Upper lobe of left lung (tissue), 6 donors: ENCODE data around the gene ST13. TPM values are rescaled to one million over a fixed set of nuclear protein-coding genes. Genes with fewer than 3 reads are reported as not detected.

Experiments used
- ATAC-seq, 2 donors: fragments of 200-7000 bp; cut with Tn5 transposase; one replicate each; pipeline ENCODE4 v1.9.1; 2022; ENCODE audit warnings: mild to moderate bottlenecking in 2 of 2, moderate library complexity in 2 of 2; ENCODE audit not compliant: low FRiP score in 2 of 2
- DNase-seq, 2 donors: peaks; one replicate each; pipeline ENCODE4 v3.0.0-alpha.2; 2019 to 2020
- H3K27ac ChIP-seq, 4 donors: fragments of 200-600 bp; sonication (generic); one replicate each; pipeline ENCODE4 v1.5.1; 2016 to 2019
- H3K27me3 ChIP-seq, 4 donors: fragments of 200-600 bp; sonication (generic); one replicate each; pipeline ENCODE4 v1.5.1; 2017 to 2019
- H3K36me3 ChIP-seq, 4 donors: fragments of 200-600 bp; sonication (generic); one replicate each; pipeline ENCODE4 v1.5.1; 2016 to 2019
- H3K4me1 ChIP-seq, 4 donors: fragments of 200-600 bp; sonication (generic); one replicate each; pipeline ENCODE4 v1.5.1; 2018 to 2019
- H3K4me3 ChIP-seq, 4 donors: fragments of 200-600 bp; sonication (generic); one replicate each; pipeline ENCODE4 v1.5.1; 2017 to 2019; ENCODE audit warnings: mild to moderate bottlenecking in 2 of 4, moderate library complexity in 1 of 4
- H3K9me3 ChIP-seq, 4 donors: fragments of 200-600 bp; sonication (generic); one replicate each; pipeline ENCODE4 v1.5.1; 2018 to 2019
- EP300 ChIP-seq, 4 donors: sonication (generic); formaldehyde crosslinking; IDR thresholded peaks; one replicate each; pipeline ENCODE4 v1.5.1; 2017; ENCODE audit warnings: antibody characterized with exemption in 4 of 4, control low read depth in 2 of 4
- POLR2A ChIP-seq, 4 donors: fragments of 450-650 bp; IDR thresholded peaks; one replicate each; pipeline ENCODE4 v1.5.1; 2016 to 2017; ENCODE audit warnings: antibody characterized with exemption in 4 of 4, mild to moderate bottlenecking in 2 of 4
- POLR2AphosphoS5 ChIP-seq, 2 donors: sonication (generic); formaldehyde crosslinking; IDR thresholded peaks; one replicate each; pipeline ENCODE4 v1.5.1; 2017; ENCODE audit warnings: antibody characterized with exemption in 2 of 2
- WGBS, 2 donors: methylation state at CpG; one replicate each; pipeline ENCODE4 v1.1.5; 2017 to 2018; 5-methylcytosine and 5-hydroxymethylcytosine counted together
- total RNA-seq, 6 donors: library from RNA; depleted of rRNA in 4 of 6; stranded (reverse); fragments of >200 nt in 4 of 6; gene quantifications; one replicate each; pipeline versions ENCODE4 v1.1.0 to v1.2.1, GENCODE V29; 2016 to 2021
- TF ChIP-seq, protein P1 (sequence below), 6 experiments: fragments of 450-650 bp in 4 of 6; fragments of 200-600 bp in 2 of 6; sonication (generic) in 2 of 6; IDR thresholded peaks; one replicate each; pipeline ENCODE4 v1.5.1; 2016 to 2019; ENCODE audit warnings: antibody characterized with exemption in 6 of 6
- donor health status: DM: no; HTN: no; CAD: no; lungs with moderate emphysema.
- donor health status: DM: no; HTN: yes; CAD: no; lungs with severe emphysema.

Gene ST13
- total RNA-seq, 6 donors from 2014 or later, result 85.2 to 188 (median 119) TPM

DNA sequence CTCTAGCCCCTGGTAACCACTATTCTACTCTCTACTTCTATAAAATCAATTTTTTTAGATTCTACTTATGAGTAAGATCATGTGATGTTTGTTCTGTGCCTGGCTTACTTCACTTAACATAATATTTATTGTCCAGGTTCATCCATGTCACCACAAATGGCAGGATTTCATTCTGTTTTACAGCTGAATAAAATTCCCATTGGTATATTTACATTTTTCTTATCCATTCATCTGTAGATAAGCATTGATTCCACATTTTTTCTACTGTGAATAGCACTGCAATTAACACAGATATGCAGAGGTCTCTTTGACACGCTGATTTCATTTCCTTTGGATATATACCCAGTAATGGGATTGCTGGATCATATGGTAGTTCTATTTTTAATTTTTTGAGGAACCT, 53.1 kb downstream of the ST13 start:
- TF ChIP-seq POLR2A (IDR thresholded peaks at IDR 0.05) (no peak), POLR2AphosphoS5 (IDR thresholded peaks at IDR 0.05) (no peak), EP300 (IDR thresholded peaks at IDR 0.05) (no peak)
- TF ChIP-seq, protein P1, sequence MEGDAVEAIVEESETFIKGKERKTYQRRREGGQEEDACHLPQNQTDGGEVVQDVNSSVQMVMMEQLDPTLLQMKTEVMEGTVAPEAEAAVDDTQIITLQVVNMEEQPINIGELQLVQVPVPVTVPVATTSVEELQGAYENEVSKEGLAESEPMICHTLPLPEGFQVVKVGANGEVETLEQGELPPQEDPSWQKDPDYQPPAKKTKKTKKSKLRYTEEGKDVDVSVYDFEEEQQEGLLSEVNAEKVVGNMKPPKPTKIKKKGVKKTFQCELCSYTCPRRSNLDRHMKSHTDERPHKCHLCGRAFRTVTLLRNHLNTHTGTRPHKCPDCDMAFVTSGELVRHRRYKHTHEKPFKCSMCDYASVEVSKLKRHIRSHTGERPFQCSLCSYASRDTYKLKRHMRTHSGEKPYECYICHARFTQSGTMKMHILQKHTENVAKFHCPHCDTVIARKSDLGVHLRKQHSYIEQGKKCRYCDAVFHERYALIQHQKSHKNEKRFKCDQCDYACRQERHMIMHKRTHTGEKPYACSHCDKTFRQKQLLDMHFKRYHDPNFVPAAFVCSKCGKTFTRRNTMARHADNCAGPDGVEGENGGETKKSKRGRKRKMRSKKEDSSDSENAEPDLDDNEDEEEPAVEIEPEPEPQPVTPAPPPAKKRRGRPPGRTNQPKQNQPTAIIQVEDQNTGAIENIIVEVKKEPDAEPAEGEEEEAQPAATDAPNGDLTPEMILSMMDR (IDR thresholded peaks at IDR 0.05), result no peak
- Histone ChIP-seq H3K27ac (no peak overlapping the region), H3K4me3 (no peak overlapping the region), H3K27me3 (no peaks in the 10 kb centered on the region), H3K4me1 (peaks cover 0 to 3% (median 0%) of the 10 kb centered on the region in 4 donors), H3K36me3 (peaks cover 0 to 4% (median 0%) of the 10 kb centered on the region in 4 donors), H3K9me3 (no peaks in the 10 kb centered on the region)
- DNase-seq (no peak), ATAC-seq (no peak)
- WGBS, 2 donors, result 34 to 76% methylated on average over 1 of the region's 1 CpG

DNA sequence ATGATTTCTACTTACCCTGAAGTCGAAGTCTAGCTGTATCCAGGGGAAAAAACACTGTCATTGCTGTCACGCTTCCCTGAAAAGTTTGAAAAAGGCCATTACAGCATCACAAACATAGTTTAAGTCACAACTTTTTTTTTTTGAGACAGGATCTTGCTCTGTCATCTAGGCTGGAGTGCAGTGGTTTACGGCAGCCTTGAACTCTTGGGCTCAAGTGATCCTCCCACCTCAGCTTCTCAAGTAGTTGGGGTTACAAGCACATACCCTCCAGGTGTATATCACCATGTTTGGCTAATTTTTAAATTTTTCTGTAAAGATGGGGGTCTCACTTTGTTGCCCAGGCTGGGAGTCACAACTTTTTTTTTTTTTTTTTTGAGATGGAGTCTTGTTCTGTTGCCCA, 57.4 kb downstream of the ST13 start:
- TF ChIP-seq, protein P1 (IDR thresholded peaks at IDR 0.05), result no peak
- TF ChIP-seq POLR2AphosphoS5 (IDR thresholded peaks at IDR 0.05) (no peak), EP300 (IDR thresholded peaks at IDR 0.05) (no peak), POLR2A (IDR thresholded peaks at IDR 0.05) (no peak)
- ATAC-seq (no peak), DNase-seq (no peak)
- H3K36me3 ChIP-seq, result no peaks in the 10 kb centered on the region
- no peak overlapping the region for H3K4me3 ChIP-seq
- H3K9me3 ChIP-seq, result no peaks in the 10 kb centered on the region
- no peaks in the 10 kb centered on the region for H3K4me1 ChIP-seq
- WGBS, 2 donors, result 95 to 96% methylated on average over 3 of the region's 3 CpGs
- H3K27me3 ChIP-seq, result no peaks in the 10 kb centered on the region
- no peak overlapping the region for H3K27ac ChIP-seq

DNA sequence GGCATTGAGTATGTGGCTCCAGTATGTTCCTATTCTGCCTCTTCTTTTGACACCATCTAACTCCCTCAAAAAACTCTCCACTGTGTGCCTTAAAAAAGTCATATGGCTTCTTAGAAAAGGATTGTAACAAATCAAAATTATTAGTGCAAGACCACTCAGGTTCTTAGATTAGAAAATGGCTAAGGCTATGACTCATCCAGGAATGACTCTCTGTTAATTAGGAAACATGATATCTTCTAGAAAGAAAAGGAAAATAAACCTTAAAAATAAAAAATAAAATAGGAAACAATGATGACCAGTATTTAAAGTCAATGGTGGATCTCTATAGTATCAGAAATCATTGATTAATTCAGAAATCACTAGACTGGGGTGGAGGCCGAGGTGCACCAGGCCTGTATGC, 59.0 kb downstream of the ST13 start:
- Histone ChIP-seq H3K9me3 (no peaks in the 10 kb centered on the region), H3K4me3 (no peak overlapping the region), H3K27ac (no peak overlapping the region), H3K4me1 (no peaks in the 10 kb centered on the region), H3K27me3 (no peaks in the 10 kb centered on the region), H3K36me3 (peaks cover 0 to 8% (median 0%) of the 10 kb centered on the region in 4 donors)
- 95 to 97% methylated on average over 1 of the region's 1 CpG for WGBS, 2 donors
- TF ChIP-seq EP300 (IDR thresholded peaks at IDR 0.05), result no peak
- TF ChIP-seq, protein P1 (IDR thresholded peaks at IDR 0.05), result no peak
- no peak for TF ChIP-seq POLR2AphosphoS5 (IDR thresholded peaks at IDR 0.05)
- DNase-seq (no peak), ATAC-seq (no peak)

DNA sequence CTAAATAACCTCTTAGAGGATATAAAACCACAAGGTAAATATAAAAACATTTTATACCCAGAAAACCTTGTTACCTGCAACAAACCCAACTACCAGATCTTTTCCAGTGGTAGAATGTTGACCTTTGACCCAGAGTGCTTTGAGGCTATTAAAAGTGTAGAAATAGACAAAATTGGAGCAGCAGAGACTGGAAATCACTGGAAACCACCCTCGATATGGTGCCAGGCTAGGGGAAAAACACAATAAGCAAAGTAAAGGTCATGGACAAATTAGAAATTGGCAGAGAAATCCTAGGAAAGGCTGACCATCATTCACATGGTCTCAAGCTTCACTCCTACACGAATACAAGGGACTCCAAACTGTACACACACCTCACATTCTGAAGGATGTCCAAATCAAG, 64.0 kb downstream of the ST13 start:
- Histone ChIP-seq H3K27me3 (no peaks in the 10 kb centered on the region), H3K4me3 (no peak overlapping the region), H3K36me3 (peaks cover 0 to 27% (median 4%) of the 10 kb centered on the region in 4 donors), H3K4me1 (no peaks in the 10 kb centered on the region), H3K9me3 (no peaks in the 10 kb centered on the region), H3K27ac (no peak overlapping the region)
- 90 to 97% methylated on average over 2 of the region's 2 CpGs for WGBS, 2 donors
- DNase-seq (no peak), ATAC-seq (no peak)
- TF ChIP-seq POLR2AphosphoS5 (IDR thresholded peaks at IDR 0.05) (no peak), EP300 (IDR thresholded peaks at IDR 0.05) (no peak), POLR2A (IDR thresholded peaks at IDR 0.05) (no peak)
- TF ChIP-seq, protein P1 (IDR thresholded peaks at IDR 0.05), result no peak

DNA sequence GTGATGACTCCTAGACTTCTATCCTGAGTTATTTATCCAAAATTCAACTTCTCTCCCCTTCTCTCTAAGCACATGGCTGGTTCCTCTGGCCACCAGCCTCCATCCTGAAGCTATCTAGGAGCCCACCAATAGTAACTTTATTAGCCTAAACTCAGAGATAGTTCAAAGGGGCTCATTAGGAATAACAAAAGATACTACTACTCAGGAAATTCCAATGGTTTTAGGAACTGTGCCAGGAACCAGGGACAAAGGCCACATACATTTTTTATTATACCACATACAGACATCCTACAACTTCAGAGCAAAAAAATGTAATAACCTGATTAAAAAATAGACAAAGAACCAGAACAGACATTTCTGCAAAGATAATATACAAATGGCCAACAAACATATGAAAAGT, 65.2 kb downstream of the ST13 start:
- no peaks in the 10 kb centered on the region for H3K4me1 ChIP-seq
- no peak for ATAC-seq
- H3K27me3 ChIP-seq, result no peaks in the 10 kb centered on the region
- no peak for TF ChIP-seq EP300 (IDR thresholded peaks at IDR 0.05)
- TF ChIP-seq POLR2A (IDR thresholded peaks at IDR 0.05), result no peak
- no peak for TF ChIP-seq POLR2AphosphoS5 (IDR thresholded peaks at IDR 0.05)
- TF ChIP-seq, protein P1 (IDR thresholded peaks at IDR 0.05), result no peak
- no peak overlapping the region for H3K4me3 ChIP-seq
- no peak overlapping the region for H3K27ac ChIP-seq
- no peak for DNase-seq
- H3K36me3 ChIP-seq, result peaks cover 0 to 38% (median 4%) of the 10 kb centered on the region in 4 donors
- no peaks in the 10 kb centered on the region for H3K9me3 ChIP-seq
